Loucy (cell line): ENCODE data around the gene CFAP97D2.
A peak's percentile ranks its signal among the peaks of the same experiment; 100 is the strongest.

Experiments used
- H2AFZ ChIP-seq: fragments of 200-600 bp; sonication (generic); 2 replicates; pipeline ENCODE4 v1.6.0; 2016; ENCODE audit warnings: antibody characterized with exemption, mild to moderate bottlenecking, low read length, moderate library complexity
- H3F3A ChIP-seq: fragments of 200-600 bp; 2 replicates; pipeline ENCODE4 v1.6.0; 2016; ENCODE audit warnings: antibody characterized with exemption, low read depth, mild to moderate bottlenecking
- H3K27me3 ChIP-seq: fragments of 200-600 bp; sonication (generic); 2 replicates; pipeline ENCODE4 v1.6.1; 2014; ENCODE audit warnings: low read length, mild to moderate bottlenecking; ENCODE audit not compliant: insufficient read depth, poor library complexity, severe bottlenecking
- H3K36me3 ChIP-seq: fragments of 200-600 bp; sonication (generic); 2 replicates; pipeline ENCODE4 v1.6.1; 2016; ENCODE audit warnings: low read length; ENCODE audit not compliant: insufficient read depth
- H3K4me1 ChIP-seq: fragments of 200-600 bp; sonication (generic); 2 replicates; pipeline ENCODE4 v1.5.1; 2014; ENCODE audit warnings: low read length, mild to moderate bottlenecking; ENCODE audit not compliant: insufficient read depth, poor library complexity, severe bottlenecking
- H3K4me2 ChIP-seq: fragments of 200-600 bp; sonication (generic); 2 replicates; pipeline ENCODE4 v1.6.0; 2014; ENCODE audit warnings: antibody characterized with exemption, low read length, low read depth, mild to moderate bottlenecking; ENCODE audit not compliant: poor library complexity, severe bottlenecking
- H3K4me3 ChIP-seq: fragments of 200-600 bp; sonication (generic); 2 replicates; pipeline ENCODE4 v1.5.1; 2014; ENCODE audit warnings: low read length, mild to moderate bottlenecking, mixed read lengths; ENCODE audit not compliant: poor library complexity, severe bottlenecking
- H3K79me2 ChIP-seq: fragments of 200-600 bp; sonication (generic); 2 replicates; pipeline ENCODE4 v1.6.1; 2014; ENCODE audit warnings: low read length; ENCODE audit not compliant: insufficient read depth
- H3K9ac ChIP-seq: fragments of 200-600 bp; sonication (generic); 2 replicates; pipeline ENCODE4 v1.6.0; 2014; ENCODE audit warnings: mild to moderate bottlenecking, low read depth, low read length, moderate library complexity; ENCODE audit not compliant: poor library complexity, severe bottlenecking
- H3K9me2 ChIP-seq: fragments of 200-600 bp; sonication (generic); replicated peaks from 2 replicates; pipeline ENCODE4 v1.6.1; 2016; ENCODE audit warnings: low read depth, low read length, mixed read lengths
- H3K9me3 ChIP-seq: fragments of 200-600 bp; sonication (generic); 2 replicates; pipeline ENCODE4 v1.6.1; 2014; ENCODE audit warnings: mild to moderate bottlenecking, antibody characterized with exemption, low read length, low read depth; ENCODE audit not compliant: insufficient read depth
- H4K20me1 ChIP-seq: fragments of 200-600 bp; sonication (generic); 2 replicates; pipeline ENCODE4 v1.6.0; 2014; ENCODE audit warnings: antibody characterized with exemption, low read length, mild to moderate bottlenecking; ENCODE audit not compliant: insufficient read depth, poor library complexity, severe bottlenecking
- CTCF ChIP-seq: fragments of 200-600 bp; sonication (generic); conservative IDR thresholded peaks from 2 replicates; pipeline ENCODE4 v1.5.1; 2014; ENCODE audit warnings: mild to moderate bottlenecking, antibody characterized with exemption, low read length
- EZH2phosphoT487 ChIP-seq: fragments of 200-600 bp; IDR thresholded peaks from 2 replicates; pipeline ENCODE4 v1.6.1; 2018; ENCODE audit warnings: antibody characterized with exemption, mild to moderate bottlenecking, moderate library complexity, borderline replicate concordance

The CFAP97D2 gene

GRCh38 chr13:114234645-114235421 lies 55.8 kb downstream of the CFAP97D2 start, which contains the start of gene CDC16:
Gene CDC16 (plus strand): TSS chr13:114234897. CDS start chr13:114235085, 188 bp downstream.
- Histone ChIP-seq H3K4me1 (peaks cover 29% of the 10 kb centered on the region), H3F3A (peaks cover 8% of the 10 kb centered on the region), H3K4me3 (peak within 1 kb of the TSS; percentile 98), H3K9me3 (no peaks in the 10 kb centered on the region), H3K79me2 (peaks cover 43% of the 10 kb centered on the region), H3K9me2 (no peaks in the 10 kb centered on the region), H3K36me3 (peaks cover 21% of the 10 kb centered on the region; the same call in 1 of the 2 replicates), H4K20me1 (peaks cover 17% of the 10 kb centered on the region), H2AFZ (peak within 1 kb of the TSS; percentile 89), H3K27me3 (no peaks in the 10 kb centered on the region), H3K4me2 (peak within 1 kb of the TSS; percentile 97), H3K9ac (peak within 1 kb of the TSS; percentile 97)
- TF ChIP-seq CTCF (0 out of 2 replicates have a peak, but pooled peaks have one; percentile 14), EZH2phosphoT487 (no peak)

- Histone ChIP-seq H3F3A (peaks cover 8% of the 10 kb centered on the region), H3K27me3 (no peaks in the 10 kb centered on the region), H3K9me3 (no peaks in the 10 kb centered on the region), H3K4me2 (peak overlapping the region; percentile 97), H3K79me2 (peaks cover 43% of the 10 kb centered on the region), H3K9me2 (no peaks in the 10 kb centered on the region), H3K9ac (peak overlapping the region; percentile 97), H2AFZ (no peak overlapping the region), H3K4me3 (peak overlapping the region; percentile 98), H3K4me1 (peaks cover 29% of the 10 kb centered on the region), H3K36me3 (peaks cover 23% of the 10 kb centered on the region; the same call in 1 of the 2 replicates), H4K20me1 (peaks cover 17% of the 10 kb centered on the region)
- no peak for TF ChIP-seq CTCF
- TF ChIP-seq EZH2phosphoT487: no peak
Observed at GRCh38 chr13:114235697-114236096, 56.6 kb downstream of the CFAP97D2 start.

DNA sequence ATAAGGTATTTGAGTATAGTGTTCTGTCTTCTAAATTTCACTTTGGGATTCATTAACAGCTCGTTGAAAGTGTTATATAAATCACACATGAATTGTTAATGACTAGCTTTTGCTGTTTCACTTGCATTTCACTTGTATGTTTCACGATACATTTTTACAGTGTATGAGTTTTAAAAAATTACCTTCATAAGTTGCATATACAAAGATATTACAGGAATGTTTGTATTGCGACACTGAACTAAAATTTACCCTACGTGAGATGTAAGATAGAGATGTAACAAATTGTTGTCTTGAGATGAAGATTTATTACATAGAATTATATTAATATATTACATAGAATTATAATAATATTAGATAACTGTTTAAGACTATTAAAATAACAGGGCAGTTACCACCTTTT lies 57.2 kb downstream of the CFAP97D2 start:
- peak overlapping the region; percentile 98 for H3K4me3 ChIP-seq
- peak overlapping the region; percentile 97 for H3K9ac ChIP-seq
- H2AFZ ChIP-seq: no peak overlapping the region
- H3K4me2 ChIP-seq: peak overlapping the region; percentile 97
- peaks cover 17% of the 10 kb centered on the region for H4K20me1 ChIP-seq
- no peaks in the 10 kb centered on the region for H3K9me2 ChIP-seq
- H3K36me3 ChIP-seq: peaks cover 28% of the 10 kb centered on the region; the same call in 1 of the 2 replicates
- H3K4me1 ChIP-seq: peaks cover 33% of the 10 kb centered on the region
- no peaks in the 10 kb centered on the region for H3K9me3 ChIP-seq
- peaks cover 43% of the 10 kb centered on the region for H3K79me2 ChIP-seq
- H3F3A ChIP-seq: peaks cover 8% of the 10 kb centered on the region
- no peaks in the 10 kb centered on the region for H3K27me3 ChIP-seq
- TF ChIP-seq EZH2phosphoT487 (no peak), CTCF (no peak)
